ENCODE data around the gene PAK1. TPM values are rescaled to one million over a fixed set of nuclear protein-coding genes. Genes with fewer than 3 reads are reported as not detected.
A peak's percentile ranks its signal among the peaks of the same experiment; 100 is the strongest.

Gene PAK1
- polyA plus RNA-seq, 3 donors, result 128 to 195 (median 134) TPM

- H3K27me3 ChIP-seq (ENCODE audit: control insufficient read depth in 2 of 2, insufficient read depth in 2 of 2, low read length in 2 of 2), result no peaks in the 10 kb centered on the region
- H3K9ac ChIP-seq (ENCODE audit: insufficient read depth, low read length, poor library complexity, severe bottlenecking), result no peak overlapping the region
- H3K9me3 ChIP-seq (replicated peaks in 1 of 2; ENCODE audit: control insufficient read depth in 1 of 2, insufficient read depth in 1 of 2, low read length in 2 of 2), result no peaks in the 10 kb centered on the region
- Mint-ChIP-seq H3K27ac (peak overlapping the region in 1 of 7 donors; percentile 43), H3K4me3 (no peak overlapping the region), H3K4me1 (peaks cover 60% of the 10 kb centered on the region), H3K9me3 (no peaks in the 10 kb centered on the region), H3K27me3 (ENCODE audit: low read depth in 3 of 3) (peaks cover 0 to 2% (median 0%) of the 10 kb centered on the region in 3 donors), H3K36me3 (no peaks in the 10 kb centered on the region)
- peaks cover 52 to 62% of the 10 kb centered on the region in 2 donors for H3K4me1 ChIP-seq (ENCODE audit: control insufficient read depth in 1 of 2, insufficient read depth in 2 of 2, low read length in 2 of 2)
- no peaks in the 10 kb centered on the region for H3K36me3 ChIP-seq (replicated peaks in 1 of 2; ENCODE audit: control insufficient read depth in 1 of 2, insufficient read depth in 2 of 2, low read length in 2 of 2)
- 25% methylated on average over 3 of the region's 3 CpGs for WGBS (ENCODE audit: insufficient coverage)
- H4K20me1 ChIP-seq (ENCODE audit: insufficient read depth, low read length), result no peaks in the 10 kb centered on the region
- no peak overlapping the region for H3K27ac ChIP-seq (ENCODE audit: low read depth in 1 of 2, low read length in 2 of 2)
- H3K79me2 ChIP-seq (ENCODE audit: insufficient read depth, low read length), result no peaks in the 10 kb centered on the region
- intact Hi-C loops (cut with micrococcal nuclease), result no loop called here
- no peak overlapping the region for H3K4me3 ChIP-seq (replicated peaks in 1 of 3; ENCODE audit: low read depth in 2 of 3, low read length in 3 of 3)
- no peak overlapping the region for H3K4me2 ChIP-seq (replicated peaks; ENCODE audit: extremely low read depth, low read length, poor library complexity, severe bottlenecking)
- no peak for TF ChIP-seq CTCF (IDR thresholded peaks at IDR 0.05)
- H2AFZ ChIP-seq (ENCODE audit: insufficient read depth, low read depth, low read length, poor library complexity, severe bottlenecking), result peak overlapping the region; percentile 4
- DNase-seq, result no peak
Observed at GRCh38 chr11:77503006-77503405, 29.1 kb upstream of the PAK1 start.

DNA sequence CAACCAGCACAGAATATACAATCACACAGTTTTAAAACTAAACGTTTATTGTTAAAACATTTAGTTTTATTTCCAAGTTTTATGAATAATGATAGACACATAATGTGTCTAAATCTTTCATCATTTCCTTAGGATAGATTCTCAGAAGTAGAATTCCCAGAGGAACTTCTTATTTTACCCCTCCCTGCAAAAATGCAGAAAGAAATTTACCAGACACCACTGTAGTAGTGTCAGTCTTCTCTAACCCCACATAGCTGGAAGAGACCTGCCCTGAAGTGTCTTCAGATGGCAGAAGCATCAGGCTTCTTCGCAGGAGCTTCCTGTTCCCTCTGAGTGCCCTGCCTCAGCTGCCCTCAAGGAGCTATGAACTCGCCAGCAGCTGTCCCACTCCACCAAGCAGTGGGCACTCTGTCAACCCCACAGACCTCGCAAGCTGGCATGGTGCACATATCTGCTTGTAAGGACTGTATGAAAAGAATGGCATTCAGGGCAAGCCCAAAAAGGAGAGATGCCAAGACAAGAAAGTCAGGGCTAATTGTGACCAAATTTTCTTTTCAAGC is 28.5 kb upstream of the PAK1 start:
- H4K20me1 ChIP-seq (ENCODE audit: insufficient read depth, low read length), result no peaks in the 10 kb centered on the region
- TF ChIP-seq CTCF (IDR thresholded peaks at IDR 0.05), result no peak
- peak overlapping the region in 1 of 2 donors; percentile 74 for H3K4me3 Mint-ChIP-seq
- no peaks in the 10 kb centered on the region for H3K36me3 ChIP-seq (replicated peaks in 1 of 2; ENCODE audit: control insufficient read depth in 1 of 2, insufficient read depth in 2 of 2, low read length in 2 of 2)
- no peaks in the 10 kb centered on the region for H3K27me3 ChIP-seq (ENCODE audit: control insufficient read depth in 2 of 2, insufficient read depth in 2 of 2, low read length in 2 of 2)
- peak overlapping the region in 1 of 3 experiments; percentile 55 for H3K4me3 ChIP-seq (replicated peaks in 1 of 3; ENCODE audit: low read depth in 2 of 3, low read length in 3 of 3)
- H3K9ac ChIP-seq (ENCODE audit: insufficient read depth, low read length, poor library complexity, severe bottlenecking), result no peak overlapping the region
- DNase-seq, result peak; percentile 14 to 42 (median 18)
- peaks cover 0 to 2% (median 0%) of the 10 kb centered on the region in 3 donors for H3K27me3 Mint-ChIP-seq (ENCODE audit: low read depth in 3 of 3)
- H3K4me1 Mint-ChIP-seq, result peaks cover 63% of the 10 kb centered on the region
- peak overlapping the region in 5 of 7 donors; percentile 21 to 82 (median 79) for H3K27ac Mint-ChIP-seq
- H3K9me3 Mint-ChIP-seq, result no peaks in the 10 kb centered on the region
- peak overlapping the region in 1 of 2 donors; percentile 6 for H3K27ac ChIP-seq (ENCODE audit: low read depth in 1 of 2, low read length in 2 of 2)
- no peaks in the 10 kb centered on the region for H3K79me2 ChIP-seq (ENCODE audit: insufficient read depth, low read length)
- peak overlapping the region; percentile 4 for H2AFZ ChIP-seq (ENCODE audit: insufficient read depth, low read depth, low read length, poor library complexity, severe bottlenecking)
- intact Hi-C loops (cut with micrococcal nuclease), result no loop called here
- H3K4me2 ChIP-seq (replicated peaks; ENCODE audit: extremely low read depth, low read length, poor library complexity, severe bottlenecking), result peak overlapping the region; percentile 60
- WGBS (ENCODE audit: insufficient coverage), result 25% methylated on average over 2 of the region's 4 CpGs
- H3K9me3 ChIP-seq (replicated peaks in 1 of 2; ENCODE audit: control insufficient read depth in 1 of 2, insufficient read depth in 1 of 2, low read length in 2 of 2), result no peaks in the 10 kb centered on the region
- H3K36me3 Mint-ChIP-seq, result peaks cover 0 to under 1% of the 10 kb centered on the region in 2 donors
- H3K4me1 ChIP-seq (ENCODE audit: control insufficient read depth in 1 of 2, insufficient read depth in 2 of 2, low read length in 2 of 2), result peaks cover 55 to 65% of the 10 kb centered on the region in 2 donors
